HepG2 (cell line): ENCODE measurements around the gene SERTAD3. TPM values are rescaled to one million over a fixed set of nuclear protein-coding genes. Genes with fewer than 3 reads are reported as not detected.

ENCODE experiments used
- CERS6 ChIP-seq: sonication (generic); formaldehyde crosslinking; IDR thresholded peaks from 2 replicates; pipeline ENCODE4 v1.5.0; 2020; ENCODE audit warnings: missing genetic modification reagents
- CREM ChIP-seq, 2 experiments: sonication (generic) in 1 of 2; formaldehyde crosslinking in 1 of 2; IDR thresholded peaks; 2 replicates each; pipeline versions ENCODE4 v1.4.0 to v1.6.1; 2016 to 2020; ENCODE audit warnings: antibody characterized with exemption in 1 of 2, mild to moderate bottlenecking in 1 of 2, missing genetic modification reagents in 1 of 2
- HMGA1 ChIP-seq: sonication (generic); formaldehyde crosslinking; conservative IDR thresholded peaks from 2 replicates; pipeline ENCODE4 v1.4.0; 2020; ENCODE audit warnings: missing genetic modification reagents
- NR3C1 ChIP-seq: sonication (generic); formaldehyde crosslinking; IDR thresholded peaks from 2 replicates; pipeline ENCODE4 v1.4.0; 2020; ENCODE audit warnings: missing genetic modification reagents
- RAD21 ChIP-seq: fragments of 450-650 bp; formaldehyde crosslinking; IDR thresholded peaks from 2 replicates; pipeline ENCODE4 v1.5.0; 2020; ENCODE audit warnings: mild to moderate bottlenecking
- RBM22 ChIP-seq: fragments of 200-400 bp; formaldehyde crosslinking; optimal IDR thresholded peaks from 2 replicates; pipeline ENCODE3; 2017; ENCODE audit warnings: mild to moderate bottlenecking, low read length, moderate library complexity
- SKI ChIP-seq: fragments of 450-650 bp; IDR thresholded peaks from one replicate; pipeline ENCODE4 v1.6.1; 2018; ENCODE audit warnings: mild to moderate bottlenecking; ENCODE audit not compliant: partially characterized antibody
- SOX5 ChIP-seq: IDR thresholded peaks from 2 replicates; pipeline ENCODE4 v1.6.1; 2016; ENCODE audit warnings: borderline replicate concordance
- SRF ChIP-seq: IDR thresholded peaks from 2 replicates; pipeline ENCODE4 v1.6.1; 2011; ENCODE audit warnings: mild to moderate bottlenecking, low read depth, low read length, moderate library complexity
- STAT5B ChIP-seq: sonication (generic); formaldehyde crosslinking; IDR thresholded peaks from 2 replicates; pipeline ENCODE4 v1.4.0; 2020; ENCODE audit warnings: missing genetic modification reagents
- TEAD2 ChIP-seq: sonication (generic); formaldehyde crosslinking; IDR thresholded peaks from 2 replicates; pipeline ENCODE4 v1.9.0; 2021; ENCODE audit warnings: missing genetic modification reagents
- TEF ChIP-seq: sonication (generic); formaldehyde crosslinking; IDR thresholded peaks from 2 replicates; pipeline ENCODE4 v1.5.0; 2020; ENCODE audit warnings: missing genetic modification reagents
- TFDP2 ChIP-seq: sonication (generic); formaldehyde crosslinking; IDR thresholded peaks from 2 replicates; pipeline ENCODE4 v1.4.0; 2020; ENCODE audit warnings: missing genetic modification reagents
- THAP11 ChIP-seq: IDR thresholded peaks from 2 replicates; pipeline ENCODE4 v1.6.1; 2016; ENCODE audit warnings: missing biosample characterization, missing genetic modification reagents
- XRCC5 ChIP-seq: fragments of 200-400 bp; formaldehyde crosslinking; optimal IDR thresholded peaks from 2 replicates; pipeline ENCODE3; 2017; ENCODE audit warnings: mild to moderate bottlenecking, low read length
- ZBTB21 ChIP-seq: sonication (generic); formaldehyde crosslinking; IDR thresholded peaks from 2 replicates; pipeline ENCODE4 v1.4.0; 2020; ENCODE audit warnings: missing genetic modification reagents
- ZBTB25 ChIP-seq: IDR thresholded peaks from 2 replicates; pipeline ENCODE4 v1.6.1; 2018; ENCODE audit warnings: missing genetic modification reagents
- ZNF10 ChIP-seq: sonication (generic); formaldehyde crosslinking; IDR thresholded peaks from 2 replicates; pipeline ENCODE4 v1.4.0; 2020; ENCODE audit warnings: mild to moderate bottlenecking, low read depth, missing genetic modification reagents, borderline replicate concordance
- ZNF3 ChIP-seq: IDR thresholded peaks from 2 replicates; pipeline ENCODE4 v1.7.0; 2017; ENCODE audit warnings: inconsistent platforms
- ZNF383 ChIP-seq: sonication (generic); formaldehyde crosslinking; IDR thresholded peaks from 2 replicates; pipeline ENCODE4 v1.4.0; 2020; ENCODE audit warnings: missing genetic modification reagents, mild to moderate bottlenecking, borderline replicate concordance
- ZNF468 ChIP-seq: sonication (generic); formaldehyde crosslinking; IDR thresholded peaks from 2 replicates; pipeline ENCODE4 v1.8.0; 2022; ENCODE audit warnings: mild to moderate bottlenecking, moderate library complexity, missing genetic modification reagents
- ZNF678 ChIP-seq: sonication (generic); formaldehyde crosslinking; IDR thresholded peaks from 2 replicates; pipeline ENCODE4 v1.4.0; 2020; ENCODE audit warnings: mild to moderate bottlenecking, missing genetic modification reagents
- ZSCAN20 ChIP-seq: sonication (generic); formaldehyde crosslinking; IDR thresholded peaks from 2 replicates; pipeline ENCODE4 v1.4.0; 2020; ENCODE audit warnings: missing genetic modification reagents, mild to moderate bottlenecking, borderline replicate concordance
- polyA plus RNA-seq, 8 experiments: library from polyadenylated mRNA; depleted of rRNA in 3 of 8; stranded (reverse) in 7 of 8; unstranded in 1 of 8; fragments of >200 nt; fragmentation: Illumina TruSeq in 4 of 8; extraction: Trizol in 4 of 8; gene quantifications; 2 replicates each; pipeline versions ENCODE4 v1.2.1 to v1.2.3, GENCODE V29; 2011 to 2016; ENCODE audit warnings: low read depth in 4 of 8, missing spikeins in 1 of 8, mixed read lengths in 1 of 8; ENCODE audit not compliant: insufficient read depth in 1 of 8
- total RNA-seq, 5 experiments: library from RNA; depleted of rRNA; stranded (reverse); fragments of >200 nt; fragmentation: Illumina TruSeq; extraction: Trizol; gene quantifications; 2 replicates each; pipeline ENCODE4 v1.2.3, GENCODE V29; 2016; ENCODE audit warnings: low read depth in 1 of 5
- TF ChIP-seq, protein P1 (sequence below): sonication (generic); formaldehyde crosslinking; IDR thresholded peaks from 2 replicates; pipeline ENCODE4 v1.5.1; 2020; ENCODE audit warnings: mild to moderate bottlenecking, missing genetic modification reagents, borderline replicate concordance
- TF ChIP-seq, protein P2 (sequence below): sonication (generic); formaldehyde crosslinking; IDR thresholded peaks from 2 replicates; pipeline ENCODE4 v1.5.0; 2020; ENCODE audit warnings: missing genetic modification reagents

SERTAD3 gene
- total and polyA plus RNA-seq, 2 of the 13 experiments (the other 11 are each of a cell fraction or from before 2014, with no cell fraction given), result 9.6 to 16.9 TPM

GRCh38 chr19:40443131-40443999 is 770 bp downstream of the SERTAD3 start (continued):
- TF ChIP-seq TEF (CRISPR knock-in tag) (no peak), SOX5 (CRISPR knock-in tag) (peak; percentile 46; the same call in 1 of the 2 replicates), STAT5B (CRISPR knock-in tag) (no peak), ZNF3 (CRISPR knock-in tag) (no peak), CERS6 (CRISPR knock-in tag) (no peak), ZNF678 (CRISPR knock-in tag) (no peak), TFDP2 (peak; percentile 73), THAP11 (CRISPR knock-in tag) (peak; percentile 97), ZNF10 (no peak), XRCC5 (peak; percentile 21), SRF (no peak), ZNF468 (CRISPR knock-in tag) (no peak), ZBTB21 (CRISPR knock-in tag) (no peak), RBM22 (no peak), RAD21 (peak; percentile 19), ZSCAN20 (CRISPR knock-in tag) (no peak), ZBTB25 (CRISPR knock-in tag) (peak; percentile 69; the same call in 1 of the 2 replicates), TEAD2 (CRISPR knock-in tag) (no peak), HMGA1 (CRISPR knock-in tag) (no peak), SKI (peak; percentile 53), NR3C1 (CRISPR knock-in tag) (no peak), CREM (IDR thresholded peaks at IDR 0.05) (peak; percentile 79), CREM (CRISPR knock-in tag; IDR thresholded peaks at IDR 0.05) (no peak), ZNF383 (CRISPR knock-in tag) (no peak)
- TF ChIP-seq, protein P1, sequence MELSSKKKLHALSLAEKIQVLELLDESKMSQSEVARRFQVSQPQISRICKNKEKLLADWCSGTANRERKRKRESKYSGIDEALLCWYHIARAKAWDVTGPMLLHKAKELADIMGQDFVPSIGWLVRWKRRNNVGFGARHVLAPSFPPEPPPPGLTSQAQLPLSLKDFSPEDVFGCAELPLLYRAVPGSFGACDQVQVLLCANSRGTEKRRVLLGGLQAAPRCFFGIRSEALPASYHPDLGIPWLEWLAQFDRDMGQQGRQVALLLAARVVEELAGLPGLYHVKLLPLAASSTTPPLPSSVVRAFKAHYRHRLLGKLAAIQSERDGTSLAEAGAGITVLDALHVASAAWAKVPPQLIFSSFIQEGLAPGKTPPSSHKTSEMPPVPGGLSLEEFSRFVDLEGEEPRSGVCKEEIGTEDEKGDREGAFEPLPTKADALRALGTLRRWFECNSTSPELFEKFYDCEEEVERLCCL (CRISPR knock-in tag), result peak; percentile 19; the same call in 1 of the 2 replicates
- TF ChIP-seq, protein P2, sequence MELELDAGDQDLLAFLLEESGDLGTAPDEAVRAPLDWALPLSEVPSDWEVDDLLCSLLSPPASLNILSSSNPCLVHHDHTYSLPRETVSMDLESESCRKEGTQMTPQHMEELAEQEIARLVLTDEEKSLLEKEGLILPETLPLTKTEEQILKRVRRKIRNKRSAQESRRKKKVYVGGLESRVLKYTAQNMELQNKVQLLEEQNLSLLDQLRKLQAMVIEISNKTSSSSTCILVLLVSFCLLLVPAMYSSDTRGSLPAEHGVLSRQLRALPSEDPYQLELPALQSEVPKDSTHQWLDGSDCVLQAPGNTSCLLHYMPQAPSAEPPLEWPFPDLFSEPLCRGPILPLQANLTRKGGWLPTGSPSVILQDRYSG (CRISPR knock-in tag), result no peak
